Chondrocyte (in vitro differentiated cells): ENCODE results near the gene VPS39. TPM values are rescaled to one million over a fixed set of nuclear protein-coding genes. Genes with fewer than 3 reads are reported as not detected.

Experiments used
- DNase-seq: peaks from one replicate; pipeline ENCODE4 v3.0.0; 2021; ENCODE audit warnings: mixed read lengths, low spot score
- H3K27ac Mint-ChIP-seq: one replicate; pipeline ENCODE4 v1.8.0; 2021; ENCODE audit warnings: mild to moderate bottlenecking, moderate library complexity, mixed read lengths; ENCODE audit not compliant: unreplicated experiment
- H3K27me3 Mint-ChIP-seq: 2 replicates; pipeline ENCODE4 v1.8.0; 2021; ENCODE audit warnings: low read depth, mixed read lengths
- H3K36me3 Mint-ChIP-seq: 2 replicates; pipeline ENCODE4 v1.8.0; 2021; ENCODE audit warnings: low read depth, mixed read lengths
- H3K4me1 Mint-ChIP-seq: 2 replicates; pipeline ENCODE4 v1.8.0; 2021; ENCODE audit warnings: low read depth, mild to moderate bottlenecking, mixed read lengths
- H3K4me3 Mint-ChIP-seq: one replicate; pipeline ENCODE4 v1.8.0; 2021; ENCODE audit warnings: mild to moderate bottlenecking, moderate library complexity, mixed read lengths; ENCODE audit not compliant: unreplicated experiment
- H3K9me3 Mint-ChIP-seq: 2 replicates; pipeline ENCODE4 v1.8.0; 2021; ENCODE audit warnings: low read depth, mixed read lengths
- CTCF ChIP-seq: fragments of 200-600 bp; sonication (generic); IDR thresholded peaks from 2 replicates; pipeline ENCODE4 v1.5.0; 2021; ENCODE audit warnings: antibody characterized with exemption, mild to moderate bottlenecking, moderate library complexity
- long read RNA-seq: library from polyadenylated mRNA; stranded (forward); transcript quantifications from one replicate; pipeline ENCODE4 v2.0.0, GENCODE V29; 2021
- total RNA-seq: library from RNA; stranded (reverse); gene quantifications from 3 replicates; pipeline ENCODE4 v1.2.1, GENCODE V29; 2021

Gene VPS39
- 52.5 to 69.2 TPM (median 53.5 TPM) in 3 replicates for total RNA-seq
- long read RNA-seq, full-length matches to known transcripts = 161 of 205 reads
- long read RNA-seq, partial matches to known transcripts = 14 of 205 reads
- long read RNA-seq, other reads (novel, unspliced or antisense) = 30 of 205 reads

- Mint-ChIP-seq H3K27me3 (no peaks in the 10 kb centered on the region), H3K9me3 (no peaks in the 10 kb centered on the region), H3K4me3 (peak within 1 kb of the TSS; percentile 96), H3K36me3 (peaks cover 5% of the 10 kb centered on the region), H3K4me1 (peaks cover 28% of the 10 kb centered on the region), H3K27ac (peak within 1 kb of the TSS; percentile 96)
- no peak for TF ChIP-seq CTCF
- peak; percentile 94 for DNase-seq
These were observed at the start of gene VPS39 for GRCh38 chr15:42207674-42208579. Gene VPS39 (minus strand): TSS chr15:42208304. CDS start chr15:42208153, 151 bp downstream.

GRCh38 chr15:42253300-42253699 lies 45.2 kb upstream of the VPS39 start:
- Mint-ChIP-seq H3K27ac (no peak overlapping the region), H3K36me3 (peaks cover 51% of the 10 kb centered on the region), H3K9me3 (peaks cover 26% of the 10 kb centered on the region), H3K27me3 (no peaks in the 10 kb centered on the region), H3K4me3 (no peak overlapping the region), H3K4me1 (no peaks in the 10 kb centered on the region)
- DNase-seq = no peak
- no peak for TF ChIP-seq CTCF

GRCh38 chr15:42240823-42241222 lies 32.7 kb upstream of the VPS39 start:
- no peak for TF ChIP-seq CTCF
- Mint-ChIP-seq H3K4me1 (peaks cover 11% of the 10 kb centered on the region), H3K4me3 (no peak overlapping the region), H3K36me3 (peaks cover 20% of the 10 kb centered on the region), H3K27me3 (no peaks in the 10 kb centered on the region), H3K9me3 (no peaks in the 10 kb centered on the region), H3K27ac (no peak overlapping the region)
- no peak for DNase-seq

- Mint-ChIP-seq H3K36me3 (peaks cover 25% of the 10 kb centered on the region), H3K4me3 (no peak overlapping the region), H3K27ac (peak overlapping the region; percentile 52), H3K9me3 (no peaks in the 10 kb centered on the region), H3K4me1 (peaks cover 11% of the 10 kb centered on the region), H3K27me3 (no peaks in the 10 kb centered on the region)
- no peak for DNase-seq
- TF ChIP-seq CTCF = no peak
These were observed 31.6 kb upstream of the VPS39 start for GRCh38 chr15:42239528-42240182.

GRCh38 chr15:42233107-42233506 lies 25.0 kb upstream of the VPS39 start:
- H3K4me3 Mint-ChIP-seq = no peak overlapping the region
- DNase-seq = no peak
- no peak for TF ChIP-seq CTCF
- peaks cover 24% of the 10 kb centered on the region for H3K36me3 Mint-ChIP-seq
- no peaks in the 10 kb centered on the region for H3K27me3 Mint-ChIP-seq
- no peak overlapping the region for H3K27ac Mint-ChIP-seq
- no peaks in the 10 kb centered on the region for H3K9me3 Mint-ChIP-seq
- no peaks in the 10 kb centered on the region for H3K4me1 Mint-ChIP-seq
